Caco-2 (cell line): Measurements from ENCODE around the gene HOXC12. TPM values are rescaled to one million over a fixed set of nuclear protein-coding genes. Genes with fewer than 3 reads are reported as not detected.

Experiments used
- BruUV-seq: library from RNA; stranded (reverse); fragments of 400-500 nt; replicated peaks from 2 replicates; lab custom pipeline; 2021; lab: Mats Ljungman, UMichigan
- CTCF ChIA-PET: fragments of 300-600 bp; sonication (Branson Sonifier 250); formaldehyde crosslinking; loops from one replicate; lab custom pipeline; 2022; ENCODE audit warnings: antibody characterized with exemption; lab: Charles Lee
- POLR2A ChIA-PET: fragments of 300-600 bp; sonication (Branson Sonifier 250); formaldehyde crosslinking; loops from one replicate; lab custom pipeline; 2022; ENCODE audit warnings: antibody characterized with exemption; lab: Charles Lee
- DNase-seq, 2 experiments: peaks; one replicate each; pipeline versions ENCODE4 v3.0.0 to v3.0.0-alpha.2; 2020 to 2022
- H3K27me3 ChIP-seq: replicated peaks from 2 replicates; pipeline ENCODE4 v1.6.0; 2011; ENCODE audit warnings: low read length; ENCODE audit not compliant: control insufficient read depth, insufficient read depth
- H3K36me3 ChIP-seq: 2 replicates; pipeline ENCODE4 v1.5.1; 2011; ENCODE audit warnings: low read length; ENCODE audit not compliant: control insufficient read depth, insufficient read depth
- H3K4me1 ChIP-seq: fragments of 250-450 bp; sonication (Bioruptor Pico); 2 replicates; pipeline ENCODE4 v1.5.1; 2020; ENCODE audit warnings: mild to moderate bottlenecking
- H3K4me3 ChIP-seq: 2 replicates; pipeline ENCODE4 v1.5.1; 2011; ENCODE audit warnings: low read depth, mild to moderate bottlenecking, control low read depth, low read length
- H3K9me3 ChIP-seq: fragments of 250-450 bp; sonication (Bioruptor Pico); 2 replicates; pipeline ENCODE4 v1.5.1; 2020; ENCODE audit warnings: mild to moderate bottlenecking, moderate library complexity
- H3K27ac Mint-ChIP-seq: one replicate; pipeline ENCODE4 v1.8.0; 2022; ENCODE audit warnings: mixed read lengths; ENCODE audit not compliant: unreplicated experiment
- H3K27me3 Mint-ChIP-seq: one replicate; pipeline ENCODE4 v1.8.0; 2022; ENCODE audit warnings: mixed read lengths; ENCODE audit not compliant: insufficient read depth, unreplicated experiment
- H3K36me3 Mint-ChIP-seq: one replicate; pipeline ENCODE4 v1.8.0; 2022; ENCODE audit warnings: mild to moderate bottlenecking, mixed read lengths; ENCODE audit not compliant: insufficient read depth, unreplicated experiment
- H3K4me1 Mint-ChIP-seq: one replicate; pipeline ENCODE4 v1.8.0; 2022; ENCODE audit warnings: low read depth, mixed read lengths; ENCODE audit not compliant: unreplicated experiment
- H3K4me3 Mint-ChIP-seq: one replicate; pipeline ENCODE4 v1.8.0; 2022; ENCODE audit warnings: mild to moderate bottlenecking, moderate library complexity, mixed read lengths; ENCODE audit not compliant: unreplicated experiment
- H3K9me3 Mint-ChIP-seq: one replicate; pipeline ENCODE4 v1.8.0; 2022; ENCODE audit warnings: mixed read lengths; ENCODE audit not compliant: unreplicated experiment
- CTCF ChIP-seq, 2 experiments: fragments of 200-600 bp in 1 of 2; IDR thresholded peaks; 1 replicate in 1 of 2; 2 replicates in 1 of 2; pipeline versions ENCODE4 v1.5.1 to v1.8.0; 2011 to 2022; ENCODE audit warnings: antibody characterized with exemption in 1 of 2, control low read depth in 1 of 2, inconsistent platforms in 1 of 2, low read depth in 1 of 2, low read length in 1 of 2, mild to moderate bottlenecking in 1 of 2, moderate library complexity in 1 of 2; ENCODE audit not compliant: insufficient read depth in 1 of 2, severe bottlenecking in 1 of 2, unreplicated experiment in 1 of 2
- intact Hi-C: fragments of 100-400 bp; cut with micrococcal nuclease; formaldehyde crosslinking; loops from one replicate; pipeline ENCODE4 v1.10.0; 2022; ENCODE audit not compliant: unreplicated experiment
- total RNA-seq: library from RNA; stranded (reverse); gene quantifications from 2 replicates; pipeline ENCODE4 v1.2.3, GENCODE V29; 2022

Gene HOXC12
- total RNA-seq, 1 experiment from 2014 or later = 10.3 TPM

DNA sequence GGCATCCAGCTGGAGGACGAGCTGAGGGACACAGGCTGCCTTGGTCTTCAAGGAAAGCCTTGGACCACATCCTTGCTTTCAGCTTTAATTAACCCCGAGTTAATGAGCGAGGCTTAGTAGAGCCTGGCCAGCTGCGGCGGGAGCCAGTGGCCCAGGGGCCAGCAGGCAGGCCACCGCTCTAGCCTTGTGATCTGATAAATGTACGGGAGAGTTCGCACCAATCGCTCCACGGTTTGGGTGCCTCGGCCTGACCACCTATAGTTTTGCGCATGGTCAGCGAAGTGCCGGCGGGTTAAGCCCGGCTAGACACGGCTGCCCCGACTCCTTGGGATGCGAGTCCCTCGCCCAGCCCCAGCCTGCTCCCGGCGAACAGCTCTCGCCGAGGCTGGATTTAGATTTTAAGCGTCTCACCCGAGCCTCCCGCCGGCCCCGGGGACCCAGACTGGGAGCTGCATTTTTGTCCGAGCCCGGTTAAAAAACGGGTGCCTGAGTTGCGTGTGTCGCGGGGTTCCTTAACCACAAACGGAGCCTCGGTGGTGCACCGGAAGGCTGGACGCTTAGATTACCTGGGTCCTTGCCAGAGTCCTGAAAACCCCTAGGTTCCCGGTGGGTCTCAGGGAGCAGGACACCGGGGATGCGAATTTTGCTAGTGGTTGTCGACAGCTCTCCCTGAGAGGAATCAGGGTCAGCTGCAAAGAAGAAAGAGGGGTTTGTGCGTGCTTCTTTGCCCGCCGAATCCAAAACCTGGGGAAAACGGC lies 2.9 kb upstream of the HOXC12 start:
- H3K4me1 ChIP-seq = peaks cover 31% of the 10 kb centered on the region
- no peaks in the 10 kb centered on the region for H3K27me3 Mint-ChIP-seq
- no peak for DNase-seq
- ChIA-PET CTCF (interaction anchor here (0.7 to 2.3 kb wide), 4 partner anchors 12 to 81 kb away, joined by 3 to 18 read pairs (median 4); partner anchors contain the start of genes HOXC10, HOXC13 and HOXC5), POLR2A (interaction anchor here (0.6 to 1.1 kb wide), 2 partner anchors 12 to 16 kb away, joined by 3 to 5 read pairs; no protein-coding TSS in a partner anchor)
- H3K4me3 ChIP-seq = no peak overlapping the region
- H3K27ac Mint-ChIP-seq = no peak overlapping the region
- no peaks in the 10 kb centered on the region for H3K27me3 ChIP-seq
- H3K36me3 Mint-ChIP-seq = peaks cover 9% of the 10 kb centered on the region
- no TSS peak for BruUV-seq
- H3K9me3 ChIP-seq = no peaks in the 10 kb centered on the region
- intact Hi-C loops = loop anchor here (5.0 kb wide), 1 partner anchor 144 kb away; no protein-coding TSS in a partner anchor
- H3K36me3 ChIP-seq = no peaks in the 10 kb centered on the region
- TF ChIP-seq CTCF (IDR thresholded peaks at IDR 0.05; ENCODE audit: insufficient read depth in 1 of 2, low read depth in 1 of 2, low read length in 1 of 2, severe bottlenecking in 1 of 2, unreplicated experiment in 1 of 2) = no peak
- no peaks in the 10 kb centered on the region for H3K9me3 Mint-ChIP-seq
- H3K4me1 Mint-ChIP-seq = peaks cover 21% of the 10 kb centered on the region
- no peak overlapping the region for H3K4me3 Mint-ChIP-seq

- intact Hi-C loops = loop anchor here (5.0 kb wide), 1 partner anchor 145 kb away; no protein-coding TSS in a partner anchor
- CTCF ChIA-PET = interaction anchor here (0.7 to 2.3 kb wide), 4 partner anchors 13 to 36 kb away, joined by 4 to 18 read pairs (median 6); partner anchors contain the start of genes HOXC10 and HOXC13
- POLR2A ChIA-PET = interaction anchor here (0.7 to 2.3 kb wide), 2 partner anchors 14 to 27 kb away, joined by 5 to 10 read pairs; partner anchors contain the start of gene HOXC13
These were observed 2.4 kb upstream of the HOXC12 start for GRCh38 chr12:53952335-53952694.

More at GRCh38 chr12:53952335-53952694, 2.4 kb upstream of the HOXC12 start:
- H3K27me3 ChIP-seq = no peaks in the 10 kb centered on the region
- Mint-ChIP-seq H3K9me3 (no peaks in the 10 kb centered on the region), H3K4me1 (peaks cover 21% of the 10 kb centered on the region), H3K36me3 (peaks cover 9% of the 10 kb centered on the region), H3K27me3 (no peaks in the 10 kb centered on the region), H3K27ac (no peak overlapping the region), H3K4me3 (no peak overlapping the region)
- no peaks in the 10 kb centered on the region for H3K9me3 ChIP-seq
- no peaks in the 10 kb centered on the region for H3K36me3 ChIP-seq
- DNase-seq = no peak
- TF ChIP-seq CTCF (IDR thresholded peaks at IDR 0.05; ENCODE audit: insufficient read depth in 1 of 2, low read depth in 1 of 2, low read length in 1 of 2, severe bottlenecking in 1 of 2, unreplicated experiment in 1 of 2) = no peak
- H3K4me3 ChIP-seq = no peak overlapping the region
- peaks cover 31% of the 10 kb centered on the region for H3K4me1 ChIP-seq
- no TSS peak for BruUV-seq
